Measurements from ENCODE around the gene SUSD5.

DNA sequence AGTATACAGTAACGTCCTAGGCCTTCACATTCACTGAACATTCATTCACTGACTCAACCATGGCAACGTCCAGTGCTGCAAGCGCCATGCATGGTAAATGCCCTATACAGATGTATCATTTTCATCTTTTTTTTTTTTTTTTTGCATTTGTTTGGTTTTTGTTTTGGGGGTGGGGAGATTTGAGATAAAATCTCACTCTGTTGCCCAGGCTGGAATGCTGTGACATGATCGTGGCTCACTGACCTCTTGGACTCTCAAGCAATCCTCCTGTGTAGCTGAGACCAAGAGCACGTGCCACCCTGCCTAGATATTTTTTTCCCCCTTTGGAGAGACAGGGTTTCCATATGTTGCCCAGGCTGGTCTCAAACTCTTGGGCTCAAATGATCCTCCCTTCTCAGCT lies 37.4 kb downstream of the SUSD5 start:
- TF ChIP-seq, protein P1, sequence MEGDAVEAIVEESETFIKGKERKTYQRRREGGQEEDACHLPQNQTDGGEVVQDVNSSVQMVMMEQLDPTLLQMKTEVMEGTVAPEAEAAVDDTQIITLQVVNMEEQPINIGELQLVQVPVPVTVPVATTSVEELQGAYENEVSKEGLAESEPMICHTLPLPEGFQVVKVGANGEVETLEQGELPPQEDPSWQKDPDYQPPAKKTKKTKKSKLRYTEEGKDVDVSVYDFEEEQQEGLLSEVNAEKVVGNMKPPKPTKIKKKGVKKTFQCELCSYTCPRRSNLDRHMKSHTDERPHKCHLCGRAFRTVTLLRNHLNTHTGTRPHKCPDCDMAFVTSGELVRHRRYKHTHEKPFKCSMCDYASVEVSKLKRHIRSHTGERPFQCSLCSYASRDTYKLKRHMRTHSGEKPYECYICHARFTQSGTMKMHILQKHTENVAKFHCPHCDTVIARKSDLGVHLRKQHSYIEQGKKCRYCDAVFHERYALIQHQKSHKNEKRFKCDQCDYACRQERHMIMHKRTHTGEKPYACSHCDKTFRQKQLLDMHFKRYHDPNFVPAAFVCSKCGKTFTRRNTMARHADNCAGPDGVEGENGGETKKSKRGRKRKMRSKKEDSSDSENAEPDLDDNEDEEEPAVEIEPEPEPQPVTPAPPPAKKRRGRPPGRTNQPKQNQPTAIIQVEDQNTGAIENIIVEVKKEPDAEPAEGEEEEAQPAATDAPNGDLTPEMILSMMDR (IDR thresholded peaks at IDR 0.05) = no peak
- TF ChIP-seq POLR2A (IDR thresholded peaks at IDR 0.05) = no peak

All from uterus (tissue), 2 donors.